ENCODE results near the gene TBATA. TPM values are rescaled to one million over a fixed set of nuclear protein-coding genes. Genes with fewer than 3 reads are reported as not detected.

Gene TBATA
- total and polyA plus RNA-seq, 2 of the 8 experiments (the other 6 are each of a cell fraction or from before 2014, with no cell fraction given), result not detected

DNA sequence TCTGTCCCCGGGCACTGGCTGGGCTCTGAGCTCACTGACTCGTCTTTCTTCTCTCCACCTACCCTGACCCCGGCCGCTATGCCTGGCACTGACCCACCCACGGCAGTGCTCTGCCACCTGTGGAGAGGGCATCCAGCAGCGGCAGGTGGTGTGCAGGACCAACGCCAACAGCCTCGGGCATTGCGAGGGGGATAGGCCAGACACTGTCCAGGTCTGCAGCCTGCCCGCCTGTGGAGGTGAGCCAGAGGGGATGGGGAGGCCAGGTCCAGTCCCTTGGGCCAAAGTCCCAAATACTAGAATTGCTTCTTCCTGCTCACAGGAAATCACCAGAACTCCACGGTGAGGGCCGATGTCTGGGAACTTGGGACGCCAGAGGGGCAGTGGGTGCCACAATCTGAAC lies 27.3 kb downstream of the TBATA start:
- H3K36me3 ChIP-seq (ENCODE audit: control insufficient read depth in 2 of 4, insufficient read depth in 4 of 4, low read length in 3 of 4), result no peaks in the 10 kb centered on the region
- H2BK20ac ChIP-seq (ENCODE audit: low read length), result no peak overlapping the region
- no peak overlapping the region for H4K5ac ChIP-seq (ENCODE audit: insufficient read length, low read depth, low read length)
- no peak overlapping the region for H4K91ac ChIP-seq (replicated peaks; ENCODE audit: insufficient read length, low read length)
- H3K4me3 ChIP-seq (ENCODE audit: extremely low read depth in 1 of 4, insufficient read depth in 2 of 4, low read depth in 3 of 4, low read length in 4 of 4), result no peak overlapping the region
- H3K23ac ChIP-seq (ENCODE audit: insufficient read length), result no peak overlapping the region
- WGBS, 2 experiments (ENCODE audit: extremely low coverage in 1 of 2, insufficient coverage in 1 of 2, insufficient read length in 1 of 2, insufficient replicate concordance in 2 of 2, low coverage in 1 of 2, low lambda C conversion rate in 2 of 2, missing lambda C conversion rate in 1 of 2), result 85% methylated on average over 13 of the region's 13 CpGs; no CpG with 5 or more reads in 1 of the 2 experiments
- no peaks in the 10 kb centered on the region for H3K27me3 ChIP-seq (replicated peaks in 1 of 4; ENCODE audit: control insufficient read depth in 3 of 4, extremely low read depth in 1 of 4, insufficient read depth in 3 of 4, low read length in 3 of 4)
- FAIRE-seq (no peak), DNase-seq (ENCODE audit: low read depth in 1 of 2, low spot score in 2 of 2) (no peak)
- H3K4me1 ChIP-seq (replicated peaks in 1 of 4; ENCODE audit: control insufficient read depth in 3 of 4, insufficient read depth in 4 of 4, low read length in 3 of 4), result peaks cover 0 to 18% (median 13%) of the 10 kb centered on the region in 4 experiments; a peak in 6 of 7 replicates
- H2BK5ac ChIP-seq (ENCODE audit: low read depth, low read length), result no peak overlapping the region
- no peak overlapping the region for H3K9ac ChIP-seq (replicated peaks in 1 of 4; ENCODE audit: extremely low read depth in 1 of 4, low read depth in 3 of 4, low read length in 3 of 4)
- no peaks in the 10 kb centered on the region for H3K9me3 ChIP-seq (ENCODE audit: insufficient read depth in 2 of 2, low read depth in 1 of 2, low read length in 1 of 2)
- H2BK12ac ChIP-seq (ENCODE audit: low read depth, low read length), result no peak overlapping the region
- H3K79me2 ChIP-seq (ENCODE audit: control insufficient read depth in 1 of 2, insufficient read depth in 2 of 2, low read length in 2 of 2), result no peaks in the 10 kb centered on the region
- H4K8ac ChIP-seq (ENCODE audit: extremely low read depth, insufficient read depth, low read length), result no peak overlapping the region
- no peak overlapping the region for H2BK120ac ChIP-seq (replicated peaks; ENCODE audit: low read depth, low read length)
- no peak overlapping the region for H2AFZ ChIP-seq (ENCODE audit: low read length)
- no peak overlapping the region for H3K4ac ChIP-seq (replicated peaks; ENCODE audit: insufficient read length, low read depth, low read length)
- CTCF ChIA-PET (ENCODE audit: partially characterized antibody), result interaction anchor here (1.0 to 4.4 kb wide), 11 partner anchors 11 to 297 kb away, joined by 3 to 35 read pairs (median 8); no protein-coding TSS in a partner anchor
- no peak overlapping the region for H3K14ac ChIP-seq (ENCODE audit: insufficient read length)
- no peaks in the 10 kb centered on the region for H4K20me1 ChIP-seq (replicated peaks in 1 of 2; ENCODE audit: control insufficient read depth in 1 of 2, insufficient read depth in 2 of 2, low read length in 2 of 2)
- POLR2A ChIA-PET (ENCODE audit: partially characterized antibody), result no interaction called here
- no peak overlapping the region for H2BK15ac ChIP-seq (ENCODE audit: low read length)
- no peak overlapping the region for H3K27ac ChIP-seq (ENCODE audit: low read depth, low read length)
- no peaks in the 10 kb centered on the region for H3K23me2 ChIP-seq (ENCODE audit: low read depth, low read length)
- no peaks in the 10 kb centered on the region for H3K79me1 ChIP-seq (ENCODE audit: low read depth, low read length)
- no peak overlapping the region for H2AK5ac ChIP-seq (ENCODE audit: low read depth, low read length)
- no peak overlapping the region for H3K18ac ChIP-seq (ENCODE audit: extremely low read depth, low read length)
- H3K4me2 ChIP-seq (ENCODE audit: insufficient read depth in 1 of 2, low read depth in 2 of 2, low read length in 2 of 2), result no peak overlapping the region
- H3K56ac ChIP-seq (replicated peaks; ENCODE audit: insufficient read length, low read depth, low read length), result no peak overlapping the region
- TF ChIP-seq EP300 (IDR thresholded peaks at IDR 0.05; ENCODE audit: borderline replicate concordance in 1 of 2, low read depth in 2 of 2, low read length in 2 of 2), result no peak
- no peak for TF ChIP-seq PHF8 (conservative IDR thresholded peaks at IDR 0.05; ENCODE audit: low read depth, low read length)
- TF ChIP-seq TAF1 (IDR thresholded peaks at IDR 0.05; ENCODE audit: low read depth, low read length), result no peak
- no peak for TF ChIP-seq TBP (IDR thresholded peaks at IDR 0.05; ENCODE audit: low read depth, low read length)
- TF ChIP-seq YY1 (IDR thresholded peaks at IDR 0.05; ENCODE audit: low read depth, low read length), result no peak
- TF ChIP-seq, protein P1, sequence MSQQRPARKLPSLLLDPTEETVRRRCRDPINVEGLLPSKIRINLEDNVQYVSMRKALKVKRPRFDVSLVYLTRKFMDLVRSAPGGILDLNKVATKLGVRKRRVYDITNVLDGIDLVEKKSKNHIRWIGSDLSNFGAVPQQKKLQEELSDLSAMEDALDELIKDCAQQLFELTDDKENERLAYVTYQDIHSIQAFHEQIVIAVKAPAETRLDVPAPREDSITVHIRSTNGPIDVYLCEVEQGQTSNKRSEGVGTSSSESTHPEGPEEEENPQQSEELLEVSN (IDR thresholded peaks at IDR 0.05), result no peak
- no peak for TF ChIP-seq EGR1 (IDR thresholded peaks at IDR 0.05; ENCODE audit: borderline replicate concordance, low read depth, low read length)
- no peak for TF ChIP-seq SIRT6 (IDR thresholded peaks at IDR 0.05; ENCODE audit: low read length)
- no peak for TF ChIP-seq GABPA (IDR thresholded peaks at IDR 0.05; ENCODE audit: borderline replicate concordance, insufficient read depth, low read length)
- no peak for TF ChIP-seq CHD1 (IDR thresholded peaks at IDR 0.05; ENCODE audit: low read depth, low read length)
- no peak for TF ChIP-seq KDM4A (IDR thresholded peaks at IDR 0.05; ENCODE audit: low read depth, low read length, severe bottlenecking)
- TF ChIP-seq RXRA (IDR thresholded peaks at IDR 0.05; ENCODE audit: insufficient read depth, low read depth, low read length), result no peak
- no peak for TF ChIP-seq SIN3A (conservative IDR thresholded peaks at IDR 0.05 in 1 of 2, IDR thresholded peaks at IDR 0.05 in 1 of 2; ENCODE audit: low read depth in 1 of 2, low read length in 2 of 2)
- TF ChIP-seq SUZ12 (IDR thresholded peaks at IDR 0.05; ENCODE audit: low read length), result no peak

All from H1 (cell line).